ENCODE measurements around the gene MAN1A1. TPM values are rescaled to one million over a fixed set of nuclear protein-coding genes. Genes with fewer than 3 reads are reported as not detected.
A peak's percentile ranks its signal among the peaks of the same experiment; 100 is the strongest.

MAN1A1 gene
- total RNA-seq, 1 experiment from 2014 or later = 6.8 TPM

DNA sequence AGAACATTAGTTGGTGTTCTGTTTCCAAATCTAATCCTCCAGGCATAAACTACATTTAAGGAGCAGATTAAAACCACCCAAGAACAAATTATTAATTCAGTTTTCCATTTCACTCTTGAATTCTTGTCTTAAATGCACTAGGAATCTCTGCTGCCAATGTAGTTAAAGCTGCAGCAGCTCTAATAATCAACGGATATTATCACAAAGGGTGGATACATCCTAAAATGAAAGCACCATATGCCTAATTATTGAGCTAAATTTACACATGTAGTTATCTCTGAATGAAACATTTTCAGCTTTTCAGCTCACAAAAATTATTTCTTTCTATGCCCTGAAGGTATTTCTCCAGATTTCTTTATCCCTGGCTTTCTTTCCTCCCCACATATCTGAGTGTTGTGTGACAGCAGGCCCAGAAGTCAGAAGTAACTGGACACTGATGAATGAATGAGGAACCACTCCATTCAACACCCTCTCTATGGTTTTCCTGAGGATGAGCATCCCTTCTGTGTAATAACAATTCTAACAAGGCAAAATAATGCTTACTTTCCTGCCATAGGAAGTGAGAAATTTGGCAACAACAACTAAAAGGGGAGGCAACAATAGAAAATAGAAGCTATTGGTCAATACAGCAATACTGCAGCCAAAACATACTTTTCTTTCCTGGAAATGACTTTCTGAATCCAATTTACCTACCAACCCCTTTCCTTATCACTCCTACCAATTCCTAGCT lies 14.9 kb downstream of the MAN1A1 start:
- TF ChIP-seq NR1H2 (CRISPR knock-in tag; IDR thresholded peaks at IDR 0.05) = no peak
- TF ChIP-seq, protein P1, sequence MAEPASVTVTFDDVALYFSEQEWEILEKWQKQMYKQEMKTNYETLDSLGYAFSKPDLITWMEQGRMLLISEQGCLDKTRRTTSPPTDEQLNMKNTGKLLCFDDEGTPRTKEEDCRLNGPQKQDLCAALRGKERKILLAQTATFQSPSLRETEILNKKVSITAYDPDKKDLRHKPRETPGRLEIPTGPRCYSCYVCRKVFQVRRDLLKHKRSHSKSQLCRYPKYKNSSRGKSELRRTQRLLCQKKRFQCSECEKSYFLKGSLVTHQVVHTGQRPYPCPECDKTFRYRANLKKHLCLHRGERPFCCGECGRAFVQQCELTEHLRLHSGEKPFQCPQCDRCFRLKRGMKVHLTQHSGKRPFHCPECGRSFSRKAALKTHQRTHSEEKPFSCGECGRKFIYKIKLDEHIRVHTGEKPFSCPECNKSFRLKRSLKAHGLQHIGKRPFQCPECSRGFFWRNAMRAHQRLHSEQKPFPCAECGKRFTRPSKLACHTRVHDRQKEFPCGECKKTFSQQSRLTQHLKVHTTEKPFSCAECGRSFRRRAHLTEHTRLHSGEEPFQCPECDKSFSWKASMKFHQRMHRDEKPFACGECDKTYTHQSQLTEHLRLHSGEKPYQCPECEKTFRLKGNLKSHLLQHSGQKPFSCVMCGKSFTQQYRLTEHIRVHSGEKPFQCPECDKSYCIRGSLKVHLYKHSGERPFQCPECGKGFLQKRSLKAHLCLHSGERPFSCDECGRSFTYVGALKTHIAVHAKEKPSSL (CRISPR knock-in tag; conservative IDR thresholded peaks at IDR 0.05) = no peak
- TF ChIP-seq, protein P2, sequence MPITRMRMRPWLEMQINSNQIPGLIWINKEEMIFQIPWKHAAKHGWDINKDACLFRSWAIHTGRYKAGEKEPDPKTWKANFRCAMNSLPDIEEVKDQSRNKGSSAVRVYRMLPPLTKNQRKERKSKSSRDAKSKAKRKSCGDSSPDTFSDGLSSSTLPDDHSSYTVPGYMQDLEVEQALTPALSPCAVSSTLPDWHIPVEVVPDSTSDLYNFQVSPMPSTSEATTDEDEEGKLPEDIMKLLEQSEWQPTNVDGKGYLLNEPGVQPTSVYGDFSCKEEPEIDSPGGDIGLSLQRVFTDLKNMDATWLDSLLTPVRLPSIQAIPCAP (CRISPR knock-in tag; IDR thresholded peaks at IDR 0.05) = no peak
- ChIA-PET POLR2A (no interaction called here), CTCF (interaction anchor here (1.3 to 2.1 kb wide), 4 partner anchors 13 to 393 kb away, joined by 7 to 8 read pairs (median 8); no protein-coding TSS in a partner anchor)
- Mint-ChIP-seq H3K4me1 (peaks cover 30% of the 10 kb centered on the region), H3K27me3 (ENCODE audit: low read depth) (no peaks in the 10 kb centered on the region; the same call in 1 of the 2 replicates), H3K27ac (no peak overlapping the region), H3K9me3 (no peaks in the 10 kb centered on the region), H3K36me3 (no peaks in the 10 kb centered on the region), H3K4me3 (no peak overlapping the region)
- ATAC-seq = no peak
- no peak for DNase-seq (ENCODE audit: low spot score)

DNA sequence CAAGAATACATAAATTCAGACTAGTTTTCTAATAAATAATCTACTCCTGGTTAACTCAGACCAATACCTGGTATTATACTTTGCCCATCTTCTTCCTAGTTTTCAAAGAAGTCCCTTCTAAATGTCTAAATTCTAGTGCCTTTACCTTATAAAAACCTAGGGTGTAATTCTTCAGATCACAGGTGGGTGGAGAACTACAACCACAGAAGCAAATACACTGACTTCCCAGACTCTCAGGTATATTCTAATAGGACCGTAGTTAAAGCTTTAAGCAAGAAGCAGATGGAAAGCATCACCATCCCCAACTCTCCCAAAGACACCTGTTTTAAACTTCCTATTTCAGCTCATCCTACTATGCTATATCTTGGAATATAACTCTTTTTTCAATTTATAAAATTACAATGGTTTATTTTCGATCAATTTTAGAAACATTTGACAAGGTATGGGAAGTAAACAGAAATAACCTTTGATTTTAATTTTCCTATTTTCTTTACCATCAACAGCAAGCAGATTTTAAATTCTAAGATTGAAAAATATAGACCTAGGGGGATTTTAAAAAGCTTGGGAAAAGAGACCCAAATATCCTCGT lies 15.8 kb downstream of the MAN1A1 start:
- TF ChIP-seq, protein P3, sequence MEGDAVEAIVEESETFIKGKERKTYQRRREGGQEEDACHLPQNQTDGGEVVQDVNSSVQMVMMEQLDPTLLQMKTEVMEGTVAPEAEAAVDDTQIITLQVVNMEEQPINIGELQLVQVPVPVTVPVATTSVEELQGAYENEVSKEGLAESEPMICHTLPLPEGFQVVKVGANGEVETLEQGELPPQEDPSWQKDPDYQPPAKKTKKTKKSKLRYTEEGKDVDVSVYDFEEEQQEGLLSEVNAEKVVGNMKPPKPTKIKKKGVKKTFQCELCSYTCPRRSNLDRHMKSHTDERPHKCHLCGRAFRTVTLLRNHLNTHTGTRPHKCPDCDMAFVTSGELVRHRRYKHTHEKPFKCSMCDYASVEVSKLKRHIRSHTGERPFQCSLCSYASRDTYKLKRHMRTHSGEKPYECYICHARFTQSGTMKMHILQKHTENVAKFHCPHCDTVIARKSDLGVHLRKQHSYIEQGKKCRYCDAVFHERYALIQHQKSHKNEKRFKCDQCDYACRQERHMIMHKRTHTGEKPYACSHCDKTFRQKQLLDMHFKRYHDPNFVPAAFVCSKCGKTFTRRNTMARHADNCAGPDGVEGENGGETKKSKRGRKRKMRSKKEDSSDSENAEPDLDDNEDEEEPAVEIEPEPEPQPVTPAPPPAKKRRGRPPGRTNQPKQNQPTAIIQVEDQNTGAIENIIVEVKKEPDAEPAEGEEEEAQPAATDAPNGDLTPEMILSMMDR (IDR thresholded peaks at IDR 0.05) = peak; percentile 44
- TF ChIP-seq SP1 (CRISPR knock-in tag; conservative IDR thresholded peaks at IDR 0.05) (no peak), USF1 (CRISPR knock-in tag; IDR thresholded peaks at IDR 0.05) (no peak)
- POLR2A ChIA-PET = interaction anchor here (0.6 kb wide), 1 partner anchor 20 kb away, joined by 4 read pairs; no protein-coding TSS in a partner anchor

DNA sequence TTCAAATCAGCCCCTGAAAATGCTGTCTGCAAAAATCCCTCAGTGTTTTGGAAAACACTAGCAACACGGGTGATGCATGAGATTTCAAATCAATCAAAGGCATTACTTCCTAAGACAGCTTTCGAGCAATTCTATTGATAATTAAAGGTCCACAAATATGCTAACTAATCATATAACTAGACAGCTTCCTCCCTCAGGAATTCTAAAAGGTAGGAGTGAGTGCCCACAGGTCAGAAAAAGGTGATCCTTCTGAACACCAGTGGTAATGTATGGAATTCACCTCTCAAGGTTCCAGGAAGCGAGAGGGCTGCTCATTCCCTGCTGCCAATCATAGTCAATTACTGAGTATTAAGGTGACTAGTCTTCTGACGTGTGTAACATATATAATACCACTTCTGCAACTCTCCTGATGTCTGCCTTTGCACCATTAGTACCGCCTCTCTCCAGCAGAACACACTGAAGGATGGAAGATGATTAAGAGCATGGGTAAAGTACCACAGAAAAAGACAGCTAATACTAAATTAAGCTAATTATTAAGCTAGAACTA lies 16.4 kb downstream of the MAN1A1 start:
- CTCF ChIA-PET = interaction anchor here (0.6 to 2.5 kb wide), 5 partner anchors 14 to 204 kb away, joined by 3 to 8 read pairs (median 7); no protein-coding TSS in a partner anchor
- TF ChIP-seq OVOL2 (CRISPR knock-in tag; IDR thresholded peaks at IDR 0.05; ENCODE audit: borderline replicate concordance) (no peak), NR2C2 (CRISPR knock-in tag; IDR thresholded peaks at IDR 0.05) (no peak), NFE2L1 (CRISPR knock-in tag; IDR thresholded peaks at IDR 0.05) (no peak), ZNF232 (CRISPR knock-in tag; IDR thresholded peaks at IDR 0.05) (no peak), FOXJ3 (CRISPR knock-in tag; IDR thresholded peaks at IDR 0.05; ENCODE audit: borderline replicate concordance) (no peak), ZNF263 (CRISPR knock-in tag; IDR thresholded peaks at IDR 0.05; ENCODE audit: low read depth) (no peak), ATF1 (CRISPR knock-in tag; IDR thresholded peaks at IDR 0.05) (no peak), E2F5 (CRISPR knock-in tag; IDR thresholded peaks at IDR 0.05) (no peak), HMGA2 (CRISPR knock-in tag; IDR thresholded peaks at IDR 0.05) (no peak), CDX4 (CRISPR knock-in tag; IDR thresholded peaks at IDR 0.05; ENCODE audit: borderline replicate concordance) (no peak), ZNF317 (CRISPR knock-in tag; IDR thresholded peaks at IDR 0.05; ENCODE audit: borderline replicate concordance, low read depth) (no peak), ESRRA (CRISPR knock-in tag; IDR thresholded peaks at IDR 0.05; ENCODE audit: borderline replicate concordance) (no peak)
- TF ChIP-seq, protein P2 (CRISPR knock-in tag; IDR thresholded peaks at IDR 0.05) = no peak
- no peaks in the 10 kb centered on the region for H3K36me3 Mint-ChIP-seq
- 0 out of 2 replicates have a peak overlapping the region, but pooled peaks have one; percentile 22 for H3K27ac Mint-ChIP-seq
- H3K4me1 Mint-ChIP-seq = peaks cover 30% of the 10 kb centered on the region
- POLR2A ChIA-PET = interaction anchor here (0.6 kb wide), 1 partner anchor 20 kb away, joined by 4 read pairs; no protein-coding TSS in a partner anchor
- no peak overlapping the region for H3K4me3 Mint-ChIP-seq
- H3K9me3 Mint-ChIP-seq = no peaks in the 10 kb centered on the region
- ATAC-seq (no peak), DNase-seq (ENCODE audit: low spot score) (no peak)
- no peaks in the 10 kb centered on the region; the same call in 1 of the 2 replicates for H3K27me3 Mint-ChIP-seq (ENCODE audit: low read depth)

More for the DNA sequence above, 15.8 kb downstream of the MAN1A1 start:
- ATAC-seq = peak; percentile 86
- Mint-ChIP-seq H3K27me3 (ENCODE audit: low read depth) (no peaks in the 10 kb centered on the region; the same call in 1 of the 2 replicates), H3K4me3 (no peak overlapping the region), H3K27ac (no peak overlapping the region), H3K36me3 (no peaks in the 10 kb centered on the region), H3K9me3 (no peaks in the 10 kb centered on the region), H3K4me1 (peaks cover 30% of the 10 kb centered on the region)
- CTCF ChIA-PET = interaction anchor here (0.5 to 2.5 kb wide), 8 partner anchors 14 to 755 kb away, joined by 3 to 8 read pairs (median 7); no protein-coding TSS in a partner anchor
- no peak for DNase-seq (ENCODE audit: low spot score)
